GM18507 (cell line): ENCODE results near the gene BMF.
"Not testable (repeated sequence)": the region's sequence is repeated elsewhere in the genome, so short reads cannot be mapped to it uniquely, and the experiment has no call there.

ENCODE experiments used
- DNase-seq: peaks from one replicate; pipeline ENCODE4 v3.0.0; 2011; ENCODE audit warnings: low read depth; ENCODE audit not compliant: insufficient read length; ENCODE audit errors: extremely low spot score
- FAIRE-seq: peaks from 2 replicates; lab custom pipeline; 2011; peaks lifted over from hg19 to GRCh38; lab: Jason Lieb, UNC

The BMF gene, protein sequence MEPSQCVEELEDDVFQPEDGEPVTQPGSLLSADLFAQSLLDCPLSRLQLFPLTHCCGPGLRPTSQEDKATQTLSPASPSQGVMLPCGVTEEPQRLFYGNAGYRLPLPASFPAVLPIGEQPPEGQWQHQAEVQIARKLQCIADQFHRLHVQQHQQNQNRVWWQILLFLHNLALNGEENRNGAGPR

DNA sequence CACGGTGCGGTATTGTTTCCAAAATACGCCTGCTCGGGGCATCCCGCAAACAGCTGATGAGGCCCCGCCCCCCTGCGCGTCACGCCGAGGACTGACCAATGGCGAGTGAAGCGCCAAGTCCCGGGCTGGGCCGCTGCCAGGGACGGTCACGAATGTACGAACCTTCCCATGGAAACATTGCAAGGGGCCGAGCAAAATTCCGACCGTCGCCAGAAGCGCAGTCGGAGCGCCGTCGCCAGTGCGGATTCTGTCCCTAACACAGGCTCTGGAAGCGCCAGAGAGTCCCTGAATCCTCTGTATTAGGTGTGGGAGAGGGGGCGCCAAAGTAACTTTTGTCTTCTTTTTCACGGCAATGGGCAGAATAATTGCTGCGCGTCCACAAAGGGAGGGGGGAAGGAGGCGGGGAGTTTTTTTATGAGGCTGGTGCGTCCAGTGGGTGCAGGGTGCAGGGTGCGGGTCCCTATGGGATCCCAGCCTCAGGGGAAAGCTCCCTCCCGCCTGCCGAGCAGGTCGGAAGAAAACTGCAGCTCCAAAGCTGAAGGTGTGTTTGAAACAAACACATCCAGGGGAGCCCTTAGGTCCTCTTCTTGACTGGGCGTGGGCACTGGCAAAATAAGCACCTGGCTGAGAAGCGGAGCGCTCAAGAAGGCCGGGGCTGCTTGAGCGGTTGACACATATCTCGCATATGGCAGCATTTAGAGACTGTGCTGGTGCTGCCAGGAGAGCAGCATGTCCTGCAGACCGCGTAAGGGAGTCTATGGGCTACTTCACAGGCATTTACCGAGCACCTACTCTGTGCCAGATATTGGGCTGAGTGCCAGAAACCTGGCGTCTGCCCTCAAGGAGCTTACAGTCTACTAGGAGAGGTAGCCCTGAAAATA is at the start of gene BMF:
TSS of gene BMF (minus strand) at position 25 of the 881 bp plus-strand sequence. CDS start 2,793 bp downstream, outside the sequence.
- peak; percentile 90 for DNase-seq
- peak; percentile 95 for FAIRE-seq

DNA sequence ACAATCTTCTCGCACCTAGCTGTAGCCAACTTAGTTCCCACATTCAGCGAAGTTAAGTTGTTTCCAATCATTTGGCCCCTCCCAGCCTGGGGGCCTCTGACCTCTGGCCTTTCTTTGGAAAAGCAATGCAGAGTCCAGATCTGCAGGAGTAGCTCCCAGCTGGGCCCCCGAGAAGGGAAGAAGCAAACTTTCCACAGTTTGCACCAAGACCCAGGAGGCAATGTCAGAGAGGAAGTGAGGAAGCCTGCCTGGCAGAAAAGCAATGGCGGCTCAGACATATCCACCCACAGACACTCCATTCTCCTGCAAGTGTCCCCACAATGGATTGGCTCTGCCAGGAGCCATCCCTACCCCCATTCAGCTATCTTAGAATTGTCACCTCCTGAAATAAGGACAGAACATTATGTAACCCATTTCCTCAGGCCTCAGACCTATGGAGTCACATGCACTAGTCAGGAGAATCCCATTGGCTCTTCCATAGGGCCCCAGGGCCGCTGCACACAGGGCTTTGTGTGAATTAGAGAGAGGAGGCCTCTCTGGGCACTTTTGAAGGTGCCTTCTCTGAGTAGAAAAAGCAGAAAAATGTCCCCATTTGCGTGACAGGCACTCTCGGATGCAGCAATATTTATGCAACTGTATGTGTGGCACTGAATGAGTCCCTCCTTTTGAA is 49.2 kb upstream of the BMF start:
- FAIRE-seq = no peak
- DNase-seq = no peak

DNA sequence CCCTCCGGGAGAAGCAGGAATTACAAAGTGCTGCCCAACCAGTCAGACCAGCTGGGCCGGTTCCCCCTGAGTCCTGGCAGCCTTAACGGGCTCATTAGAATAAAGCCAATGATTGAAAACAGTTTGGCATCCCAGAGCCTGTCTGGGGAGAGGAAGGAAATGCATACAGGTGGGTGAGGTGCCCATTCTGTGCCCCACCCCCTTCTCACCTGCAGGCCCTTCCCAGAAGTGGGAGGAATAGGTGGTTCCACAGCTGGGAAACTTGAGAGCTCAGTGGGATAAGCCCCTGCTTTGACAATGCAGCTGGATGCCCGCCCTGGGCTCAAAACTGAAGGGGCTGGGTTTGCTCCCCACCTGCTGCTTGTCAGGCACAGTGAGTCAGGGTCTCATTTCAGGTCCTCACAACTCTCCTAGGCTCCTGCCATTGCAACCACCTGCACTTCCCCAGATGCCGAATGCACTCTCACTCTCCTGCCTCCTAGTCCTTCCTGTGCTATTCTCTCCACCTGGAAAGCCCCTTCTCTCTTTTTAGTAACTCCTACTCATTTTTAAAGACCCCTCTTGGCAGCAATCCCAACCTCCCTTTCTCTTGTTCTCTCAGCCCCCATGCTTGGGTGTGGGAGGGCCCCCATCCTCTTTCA is 46.7 kb upstream of the BMF start:
- no peak for DNase-seq
- FAIRE-seq = no peak

DNA sequence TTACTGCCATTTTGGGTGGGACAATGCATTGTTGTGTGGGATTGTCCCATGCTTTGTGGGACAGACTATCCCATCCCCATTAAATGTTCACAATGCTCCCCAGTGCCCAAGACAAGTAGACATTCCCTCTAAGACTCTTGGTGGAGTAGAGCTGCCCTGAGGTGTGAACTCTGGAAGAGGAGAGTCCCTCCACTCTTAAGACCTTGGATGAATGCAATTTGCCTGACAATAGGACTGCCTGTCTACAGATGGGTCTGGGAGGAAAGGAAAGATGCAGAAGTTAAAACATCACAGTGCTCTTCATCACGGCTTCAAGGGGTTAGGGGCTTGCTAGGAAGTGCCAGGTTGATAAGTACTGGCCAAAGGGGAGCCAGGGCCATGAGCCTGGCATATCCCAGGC is 46.1 kb upstream of the BMF start:
- FAIRE-seq = not testable (repeated sequence)

DNA sequence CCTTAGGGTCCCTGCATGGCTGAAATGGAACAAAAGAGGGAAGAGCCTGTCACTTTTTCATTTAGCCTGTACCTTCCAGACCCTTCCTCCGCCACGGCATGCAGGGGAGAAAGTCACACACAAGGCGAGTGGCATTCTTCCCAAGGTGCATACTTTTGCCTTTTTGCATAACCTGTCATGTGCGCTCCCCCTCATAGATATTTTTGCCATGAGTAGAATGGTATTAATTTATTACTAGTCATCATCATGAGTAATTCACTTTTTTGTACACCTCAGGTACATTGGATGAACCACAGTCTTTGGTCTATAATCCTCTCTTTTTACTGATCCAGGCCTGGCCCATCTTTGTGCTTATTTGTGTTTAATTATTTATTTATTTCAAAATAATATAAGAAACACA is 43.3 kb upstream of the BMF start:
- no peak for DNase-seq
- no peak for FAIRE-seq

More for the DNA sequence above, 46.1 kb upstream of the BMF start:
- DNase-seq = not testable (repeated sequence)

DNA sequence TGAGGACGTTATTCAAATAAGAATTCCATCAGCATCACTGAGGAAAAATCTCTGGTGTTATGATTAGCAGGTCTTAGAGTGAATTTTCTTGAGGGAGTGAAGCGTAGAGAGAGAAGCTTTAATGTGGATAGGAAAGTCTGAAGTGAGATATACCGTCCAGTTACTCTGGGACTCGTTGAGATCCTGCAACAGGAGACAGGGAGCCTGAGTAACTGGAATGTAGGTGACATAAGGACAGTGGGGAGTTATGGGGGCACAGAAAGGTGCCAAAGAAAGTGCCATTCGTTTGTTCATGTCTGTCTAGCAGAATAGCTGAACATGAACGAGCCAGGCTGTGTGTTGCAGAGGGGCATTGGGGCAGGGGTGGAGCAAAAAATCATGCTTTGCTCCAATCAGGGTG is 42.8 kb upstream of the BMF start:
- FAIRE-seq (no peak), DNase-seq (no peak)

DNA sequence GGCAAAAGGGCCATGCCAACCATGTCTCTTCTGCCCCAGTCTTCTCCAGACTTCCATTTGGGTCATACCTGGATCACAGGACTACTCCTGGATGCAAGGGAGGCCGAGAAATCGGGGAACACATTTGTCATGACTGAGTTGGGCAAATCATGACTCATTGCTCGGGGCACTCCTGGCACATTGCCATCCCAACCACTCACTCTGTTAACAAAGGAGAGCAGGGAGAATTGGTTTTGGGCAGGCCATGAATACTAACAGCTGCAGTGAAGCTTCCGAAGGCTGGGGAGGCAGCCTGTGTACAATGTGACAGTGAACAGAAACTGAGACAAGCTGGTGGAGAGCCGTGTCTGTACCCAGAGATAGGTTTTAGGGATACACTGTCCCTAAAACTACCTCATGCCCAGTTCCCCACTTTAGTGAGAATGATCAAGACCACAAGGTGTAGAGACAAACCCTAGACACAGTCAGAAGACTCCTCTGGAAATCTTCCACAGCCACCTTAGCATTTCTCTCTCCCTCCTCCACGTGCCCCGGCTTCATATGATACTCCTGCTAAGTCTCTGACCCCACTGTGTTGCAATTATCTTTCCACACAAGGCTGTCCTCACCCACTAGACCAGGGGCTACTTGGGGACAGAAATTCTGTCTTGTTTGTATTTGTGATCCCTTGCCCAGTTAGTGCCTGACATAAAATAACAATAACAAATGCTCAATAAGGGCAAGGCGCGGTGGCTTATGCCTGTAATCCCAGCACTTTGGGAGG is 41.7 kb upstream of the BMF start:
- no peak for DNase-seq
- FAIRE-seq = no peak

DNA sequence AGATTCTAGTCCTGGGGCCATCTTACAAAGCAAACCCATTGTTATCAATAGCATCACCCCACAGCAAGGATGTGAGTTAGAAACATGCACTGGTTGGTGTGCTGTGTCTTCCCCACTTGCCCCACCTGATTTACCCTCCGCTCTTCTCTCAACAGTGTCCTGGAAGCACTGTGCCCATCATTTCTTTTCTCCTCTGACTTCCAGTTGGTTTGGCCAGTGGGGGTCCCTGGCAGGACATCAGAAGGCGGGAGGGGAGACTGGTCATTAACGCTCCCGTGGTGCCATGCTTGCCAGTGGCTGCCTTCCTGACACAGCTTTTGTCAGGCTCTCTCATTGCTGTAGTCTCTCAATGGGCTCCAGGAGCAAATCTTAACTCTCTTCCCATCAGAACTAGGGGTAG is 40.7 kb upstream of the BMF start:
- FAIRE-seq (no peak), DNase-seq (no peak)

DNA sequence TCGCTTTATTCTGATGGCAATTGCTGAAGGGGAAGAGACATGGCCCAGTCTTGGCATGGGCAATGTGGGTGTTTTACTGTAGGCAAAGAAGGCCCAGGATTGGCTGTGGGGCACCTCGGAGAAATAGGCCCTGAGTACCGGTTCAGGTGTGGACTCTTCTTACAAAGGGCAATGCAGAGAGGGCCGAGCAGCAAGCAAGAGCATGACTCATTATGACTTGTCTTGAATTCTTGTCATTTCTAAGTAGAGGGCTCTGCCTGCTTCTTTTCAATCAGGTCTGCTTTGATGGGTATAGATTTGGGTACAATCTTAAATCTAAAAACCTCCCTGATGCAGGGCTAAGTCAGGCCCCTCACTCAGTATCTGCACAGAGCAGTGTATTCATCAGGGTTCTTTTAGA is 37.4 kb upstream of the BMF start:
- DNase-seq = no peak
- no peak for FAIRE-seq

DNA sequence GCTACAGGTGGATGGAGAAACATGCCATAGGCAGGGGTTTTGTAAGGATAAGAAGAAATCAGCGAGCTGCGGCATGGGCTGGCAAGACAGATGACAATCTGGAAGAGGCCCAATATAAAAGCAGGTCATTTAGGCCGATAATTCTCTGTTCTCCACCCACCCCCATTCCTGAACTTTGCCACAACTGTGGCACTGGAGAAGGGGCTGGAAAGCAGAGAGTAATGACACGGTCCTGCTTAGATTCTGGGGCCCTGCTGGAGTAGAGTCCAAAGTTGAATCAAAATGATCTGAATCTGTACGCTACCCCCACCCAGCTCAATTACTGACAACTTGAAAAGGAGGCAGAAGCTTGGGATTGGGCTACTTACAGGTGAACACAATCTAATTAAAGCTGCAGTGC is 33.7 kb upstream of the BMF start:
- no peak for DNase-seq
- no peak for FAIRE-seq

DNA sequence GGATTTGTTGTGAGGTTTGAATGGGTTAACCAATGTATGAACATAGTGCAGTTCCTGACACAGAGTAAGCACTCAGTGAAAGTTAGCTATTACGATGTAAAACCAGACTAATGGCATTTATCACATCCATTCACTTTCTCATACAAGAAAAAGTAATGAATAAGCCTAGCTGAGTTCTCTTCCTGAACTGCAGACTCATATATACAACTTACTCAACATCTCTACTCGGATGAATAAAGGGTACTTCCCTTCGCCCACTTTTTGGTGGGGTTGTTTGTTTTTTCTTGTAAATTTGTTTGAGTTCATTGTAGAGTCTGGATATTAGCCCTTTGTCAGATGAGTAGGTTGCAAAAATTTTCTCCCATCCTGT is 29.5 kb upstream of the BMF start:
- not testable (repeated sequence) for FAIRE-seq, DNase-seq

DNA sequence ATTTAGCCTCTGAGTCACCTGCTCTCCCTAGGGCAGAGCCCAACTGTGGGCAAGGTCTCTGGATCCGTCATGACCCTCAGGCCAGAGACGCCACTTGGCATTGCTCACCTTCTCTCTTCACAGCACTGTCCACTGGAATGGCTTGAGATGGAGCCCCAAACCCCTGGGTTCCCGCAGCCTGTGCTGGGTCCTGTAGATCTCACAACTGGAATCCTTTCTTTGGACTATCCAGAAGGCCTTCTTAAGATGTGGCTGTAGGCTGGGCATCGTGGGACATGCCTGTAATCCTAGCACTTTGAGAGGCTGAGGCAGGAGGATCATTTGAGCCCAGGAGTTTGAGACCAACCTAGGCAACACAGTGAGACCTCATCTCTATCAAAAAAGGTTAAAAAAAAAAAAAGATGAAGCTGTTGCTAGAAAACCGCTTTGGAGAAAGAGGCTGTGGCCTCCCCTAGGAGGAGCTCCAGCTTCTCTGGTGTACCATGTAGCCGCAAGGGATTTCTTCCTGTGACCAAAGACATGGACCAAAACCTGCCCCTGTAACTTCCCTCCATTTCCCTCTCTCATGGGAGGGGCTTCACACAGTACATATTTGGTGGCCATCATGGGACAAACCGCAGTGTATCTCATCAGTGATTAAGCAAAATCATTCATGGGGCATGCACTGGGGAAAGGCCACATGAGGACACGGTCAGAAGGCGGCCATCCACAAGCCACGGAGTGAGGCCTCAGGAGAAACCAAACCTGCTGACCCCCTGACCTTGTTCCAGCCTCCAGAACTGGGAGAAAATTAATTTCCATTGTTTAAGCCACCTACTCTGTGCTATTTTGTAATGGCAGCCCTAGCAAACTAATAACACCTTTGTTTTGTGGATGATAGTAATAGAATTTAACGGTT is 28.9 kb upstream of the BMF start:
- FAIRE-seq (no peak), DNase-seq (no peak)

DNA sequence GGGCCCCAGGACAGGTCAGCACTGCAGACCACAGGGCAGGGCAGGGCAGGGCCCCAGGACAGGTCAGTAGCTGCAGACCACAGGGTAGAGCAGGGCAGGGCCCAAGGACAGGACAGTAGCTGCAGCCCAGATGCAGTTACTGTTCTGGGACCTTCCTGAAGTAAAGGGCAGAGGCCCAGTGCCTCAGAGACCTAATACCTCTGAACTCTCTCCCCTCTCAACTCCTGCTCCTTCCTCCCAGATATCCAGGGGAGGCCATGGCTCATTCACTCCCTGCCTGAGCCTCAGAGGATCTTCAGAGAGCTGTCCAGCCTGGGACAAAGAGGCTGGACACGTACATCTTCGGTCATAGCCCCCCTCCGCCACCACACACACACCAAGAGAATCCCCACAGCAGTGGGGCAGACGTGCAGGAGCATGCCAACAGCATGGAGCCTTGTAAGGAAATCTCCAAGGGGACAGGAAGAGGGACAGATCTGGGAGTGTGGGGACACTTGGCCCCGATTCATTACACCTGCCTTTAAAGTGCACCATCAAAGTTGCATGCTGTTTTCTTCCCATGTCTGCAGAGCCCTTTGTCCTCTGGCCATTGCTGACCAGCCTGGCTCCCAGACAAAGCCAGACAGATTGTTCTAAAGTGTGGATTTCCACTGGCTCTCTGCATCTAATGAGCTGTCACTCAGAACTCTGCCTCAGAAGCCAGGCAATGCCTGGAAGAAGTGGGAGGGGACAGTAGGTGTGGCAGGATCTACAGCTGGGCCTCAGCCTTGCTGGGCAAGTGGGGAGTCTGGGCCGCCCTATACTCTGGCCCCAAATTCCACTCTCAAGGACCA is 28.0 kb upstream of the BMF start:
- FAIRE-seq (no peak), DNase-seq (no peak)

DNA sequence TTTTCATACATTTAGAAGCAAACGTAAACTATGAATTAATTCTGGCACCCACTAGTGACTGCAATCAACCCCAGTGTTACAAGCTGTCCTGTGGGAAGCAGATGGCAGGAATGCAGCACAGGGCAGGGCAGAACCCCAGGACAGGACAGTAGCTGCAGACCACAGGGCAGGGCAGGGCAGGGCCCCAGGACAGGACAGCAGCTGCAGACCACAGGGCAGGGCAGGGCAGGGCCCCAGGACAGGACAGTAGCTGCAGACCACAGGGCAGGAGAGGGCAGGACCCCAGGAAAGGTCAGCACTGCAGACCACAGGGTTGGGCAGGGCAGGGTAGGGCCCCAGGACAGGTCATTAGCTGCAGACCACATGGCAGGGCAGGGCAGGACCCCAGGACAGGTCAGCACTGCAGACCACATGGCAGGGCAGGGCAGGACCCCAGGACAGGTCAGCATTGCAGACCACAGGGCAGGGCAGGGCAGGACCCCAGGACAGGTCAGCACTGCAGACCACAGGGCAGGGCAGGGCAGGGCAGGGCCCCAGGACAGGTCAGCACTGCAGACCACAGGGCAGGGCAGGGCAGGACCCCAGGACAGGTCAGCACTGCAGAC is 27.3 kb upstream of the BMF start:
- DNase-seq, FAIRE-seq: not testable (repeated sequence)

DNA sequence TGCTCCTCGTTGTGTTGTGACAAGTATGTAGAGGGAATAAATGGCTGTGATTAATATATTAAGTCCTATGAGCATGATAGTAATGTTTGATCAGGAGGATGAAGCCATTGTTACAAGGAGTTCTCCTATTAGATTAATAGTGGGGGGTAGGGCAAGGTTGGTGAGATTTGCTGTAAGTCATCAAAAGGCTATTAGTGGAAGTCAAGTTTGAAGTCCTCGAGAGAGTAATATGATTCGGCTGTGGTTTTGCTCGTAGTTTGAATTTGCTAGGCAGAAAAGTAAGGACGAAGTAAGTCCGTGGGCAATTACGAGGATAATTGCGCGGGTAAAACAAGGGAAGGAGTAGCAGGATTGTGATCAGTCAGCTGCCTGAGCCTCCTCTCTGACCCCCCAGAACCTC is 26.2 kb upstream of the BMF start:
- FAIRE-seq = no peak

DNA sequence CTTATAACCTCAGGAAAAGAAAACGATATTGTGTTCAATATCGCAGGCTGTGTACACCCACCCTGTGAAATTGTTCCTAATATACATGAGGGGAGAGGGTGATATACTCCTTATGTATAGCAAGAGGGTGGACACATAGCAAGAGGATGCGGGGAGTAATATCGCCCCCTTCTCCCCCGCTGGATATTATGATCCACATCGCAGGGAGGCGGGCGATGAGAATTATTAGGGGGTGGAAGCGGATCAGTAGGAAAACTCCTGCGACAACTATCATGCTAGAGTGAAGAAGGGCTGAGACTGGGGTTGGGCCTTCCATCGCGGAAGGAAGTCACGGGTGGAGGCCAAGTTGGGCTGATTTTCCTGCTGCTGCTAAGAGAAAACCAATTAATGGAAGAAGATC is 24.9 kb upstream of the BMF start:
- DNase-seq (no peak), FAIRE-seq (no peak)

More for the DNA sequence above, 26.2 kb upstream of the BMF start:
- DNase-seq = no peak

DNA sequence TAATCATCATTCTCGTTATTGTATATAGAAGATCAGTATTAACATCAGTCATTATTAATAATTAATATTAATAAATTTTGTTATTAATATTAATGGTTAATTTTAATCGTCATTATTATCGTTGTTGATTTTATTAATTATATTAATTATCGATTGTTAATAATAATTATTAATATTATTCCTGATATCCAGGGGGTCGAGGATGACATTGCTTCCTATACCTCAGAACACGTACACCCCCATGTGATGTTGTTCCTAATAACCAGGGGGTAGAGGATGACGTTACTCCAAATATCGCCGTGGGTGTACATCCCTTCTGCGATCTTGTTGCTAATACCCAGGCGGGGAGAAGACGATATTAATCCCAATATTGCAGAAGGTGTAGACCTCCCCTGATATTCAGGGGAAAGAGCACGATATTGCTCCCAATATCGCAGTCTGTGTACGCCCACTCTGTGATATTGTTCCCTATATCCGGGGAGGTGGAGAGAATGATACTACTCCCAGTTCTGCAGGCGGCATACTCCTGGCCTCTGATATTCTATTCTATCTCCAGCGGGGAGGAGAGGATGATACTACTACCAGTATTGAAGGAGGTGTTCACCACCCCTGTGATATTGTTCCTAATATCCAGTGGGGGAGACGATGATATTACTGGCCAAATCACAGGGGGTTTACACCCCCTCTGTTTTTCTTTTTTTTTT is 22.3 kb upstream of the BMF start:
- FAIRE-seq (no peak), DNase-seq (no peak)
